Inferior parietal cortex (tissue), 1 donor: ENCODE results near the gene STK10.
A peak's percentile ranks its signal among the peaks of the same experiment; 100 is the strongest.

Source experiments
- DNase-seq: peaks from one replicate; pipeline ENCODE4 v3.0.0-alpha.2; 2016; ENCODE audit errors: extremely low spot score

The STK10 gene

DNA sequence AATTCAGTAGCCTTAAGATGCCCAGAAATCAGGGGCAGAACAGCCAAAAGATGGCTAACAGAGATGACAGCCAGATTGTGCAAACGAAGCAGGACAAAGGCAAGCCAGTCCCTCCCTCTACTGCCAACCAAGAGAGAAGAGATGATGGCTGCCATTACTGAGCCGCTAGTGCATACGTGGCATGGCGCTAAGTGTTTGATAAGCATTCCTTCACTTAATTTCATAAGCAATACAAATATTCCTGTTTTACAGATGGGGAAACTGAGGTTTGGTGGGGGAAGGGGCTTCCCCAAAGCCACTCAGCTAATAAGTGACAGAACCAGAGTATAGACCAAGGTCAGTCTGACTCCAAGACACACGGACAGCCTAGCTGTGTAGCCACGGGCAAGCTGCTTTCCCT, 44.1 kb downstream of the STK10 start:
- DNase-seq: no peak

DNA sequence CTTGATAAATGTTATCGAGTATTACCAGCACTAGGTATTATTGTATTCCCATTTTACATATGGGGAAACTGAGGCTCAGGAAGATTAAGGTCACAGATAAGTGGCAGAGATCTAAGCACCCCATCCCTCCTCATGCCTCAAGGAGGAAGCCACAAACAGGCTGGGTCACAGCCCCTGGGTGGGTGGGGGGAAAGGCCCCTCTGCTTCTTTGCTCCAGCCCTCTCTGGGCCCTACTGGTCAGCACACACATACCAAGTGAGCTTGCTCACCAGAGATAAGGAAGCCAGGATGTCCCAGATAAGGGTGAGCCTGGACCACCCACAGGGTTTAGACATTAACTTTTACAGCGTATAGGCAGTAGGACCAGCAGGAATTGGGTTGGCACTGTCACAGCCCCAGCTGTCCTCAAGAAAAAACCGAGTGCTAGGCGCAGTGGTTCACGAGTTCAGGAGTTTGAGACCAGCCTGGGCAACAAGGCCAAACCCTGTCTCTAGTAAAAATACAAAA, 45.3 kb downstream of the STK10 start:
- no peak for DNase-seq

- no peak for DNase-seq
Measured at GRCh38 chr5:172141949-172142319, 46.1 kb downstream of the STK10 start.

DNA sequence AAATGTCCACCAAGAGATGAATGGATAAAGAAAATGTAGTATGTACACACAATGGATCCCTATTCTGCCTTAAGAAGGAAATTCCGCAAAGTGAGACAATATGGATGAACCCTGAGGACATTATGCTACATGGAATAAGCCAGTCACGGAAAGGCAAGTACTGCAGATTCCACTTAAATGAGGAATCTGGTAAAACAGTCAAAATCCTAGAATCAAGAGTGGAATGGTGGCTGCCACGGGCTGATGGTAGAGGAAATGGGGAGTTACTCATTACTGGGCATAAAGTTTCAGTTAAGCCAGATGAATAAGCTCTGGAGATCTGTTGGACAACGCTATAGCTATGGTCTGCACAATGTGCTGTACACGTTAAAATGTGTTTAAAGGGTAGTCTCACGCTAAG, 47.2 kb downstream of the STK10 start:
- no peak for DNase-seq

DNA sequence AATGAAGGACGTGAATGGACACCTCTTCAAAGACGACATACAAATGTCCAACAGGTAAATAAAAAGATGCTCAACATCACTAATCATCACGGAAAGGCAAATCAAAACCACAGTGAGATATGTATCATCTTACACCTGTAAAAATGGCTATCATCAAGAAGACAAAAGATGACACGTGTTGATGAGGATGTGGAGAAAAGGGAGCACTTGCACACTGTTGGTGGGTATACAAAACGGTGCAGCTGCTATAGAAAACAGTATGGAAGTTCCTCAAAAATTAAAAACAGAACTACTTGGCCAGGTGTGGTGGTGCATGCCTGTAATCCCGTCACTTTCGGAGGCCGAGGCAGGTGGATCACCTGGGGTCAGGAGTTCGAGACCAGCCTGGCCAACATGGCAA, 47.9 kb downstream of the STK10 start:
- no peak for DNase-seq

DNA sequence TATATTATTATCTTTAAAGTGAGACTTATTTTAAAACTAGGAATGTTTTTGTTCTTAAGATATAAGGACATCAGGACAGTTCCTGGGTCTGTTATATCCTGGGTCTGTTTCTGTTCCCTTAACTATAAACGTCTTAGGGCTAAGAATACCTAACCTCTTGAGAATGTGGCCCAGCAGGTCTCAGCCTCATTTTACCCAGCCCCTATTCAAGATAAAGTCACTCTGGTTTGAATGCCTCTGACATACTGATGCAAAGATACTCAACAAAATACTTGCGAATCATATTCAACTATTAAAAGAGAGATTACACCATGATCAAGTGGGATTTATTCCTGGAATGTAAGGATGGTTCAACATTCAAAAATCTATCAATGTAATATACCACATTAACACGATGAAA, 51.0 kb downstream of the STK10 start:
- DNase-seq: no peak

DNA sequence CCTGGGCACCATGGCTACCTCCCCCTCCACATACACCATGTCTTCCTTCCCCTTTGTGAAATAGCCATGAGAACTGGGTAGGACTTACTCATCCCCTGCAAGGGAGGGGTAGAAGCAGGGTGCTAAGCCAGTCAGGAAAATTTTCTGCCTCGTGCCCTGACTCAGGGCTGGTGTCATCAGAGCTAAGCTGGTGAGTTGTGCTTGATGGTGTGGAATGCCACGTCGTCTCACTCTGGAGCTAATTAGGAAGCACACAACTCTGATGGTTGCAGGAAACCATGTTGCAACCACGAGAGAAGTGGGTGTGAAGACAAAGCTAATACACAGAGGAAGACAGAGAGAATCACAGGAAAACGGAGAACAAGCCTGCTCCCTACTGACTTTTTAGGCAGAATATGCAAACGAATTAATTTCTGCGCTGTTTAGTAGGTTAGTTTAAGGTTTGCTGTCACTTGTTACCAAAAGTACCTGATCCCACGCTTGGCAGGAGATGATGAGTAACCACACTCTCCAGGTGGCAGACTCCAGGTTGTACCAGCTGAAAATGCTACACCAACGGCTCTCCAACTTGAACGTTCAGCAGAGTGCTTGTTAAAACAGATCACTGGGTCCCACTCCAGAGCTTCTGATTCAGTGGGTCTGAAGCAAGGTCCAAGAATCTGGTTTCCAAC, 54.5 kb downstream of the STK10 start:
- DNase-seq: no peak

DNA sequence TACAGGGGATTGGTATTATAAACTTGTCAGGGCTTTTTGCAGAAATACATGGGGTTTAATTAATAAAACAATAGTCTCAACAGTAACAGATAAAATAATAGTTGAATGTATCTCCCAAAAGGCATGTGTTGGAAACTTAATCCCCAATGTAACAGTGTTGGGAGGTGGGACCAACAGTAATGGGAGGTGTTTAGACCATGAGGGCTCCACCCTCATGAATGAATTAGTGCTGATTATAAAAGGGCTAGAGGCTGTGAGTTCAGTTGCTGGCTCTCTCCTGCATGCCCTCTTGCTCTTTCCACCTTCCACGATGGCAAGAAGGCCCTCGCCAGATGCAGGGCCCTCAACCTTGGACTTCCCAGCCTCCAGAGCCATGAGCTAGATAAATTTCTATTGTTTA, 56.3 kb downstream of the STK10 start:
- DNase-seq: no peak

DNA sequence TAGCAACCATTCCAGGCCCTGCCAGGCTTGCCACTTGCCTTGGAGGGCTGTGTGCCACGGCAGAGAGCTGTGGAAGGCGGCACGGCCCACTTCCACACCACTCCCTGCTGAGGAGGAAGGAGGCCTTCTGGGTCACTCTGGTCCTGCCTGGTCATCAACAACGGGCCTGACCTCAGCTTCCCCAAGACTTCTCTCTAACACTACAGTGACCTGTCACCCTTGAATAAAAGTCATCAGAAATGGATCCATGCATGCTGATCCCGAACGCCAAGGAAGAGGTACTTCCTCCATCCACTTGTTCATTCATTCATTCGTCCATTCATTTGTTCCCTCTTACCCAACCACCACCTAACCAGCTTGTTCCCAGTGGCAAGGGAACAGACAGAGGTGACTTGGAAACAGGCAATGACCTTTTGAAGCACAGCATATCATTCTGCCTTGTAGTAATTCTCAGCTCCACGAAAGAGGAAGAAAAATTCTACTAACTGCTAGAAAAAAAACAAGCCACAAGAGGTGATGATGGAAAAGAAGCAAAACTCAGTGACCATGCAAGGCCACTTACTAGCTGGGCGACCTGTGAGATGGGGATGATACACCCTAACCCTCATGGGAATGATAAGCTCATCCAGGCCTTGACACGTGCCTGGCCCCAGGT, 58.6 kb downstream of the STK10 start:
- DNase-seq: no peak

DNA sequence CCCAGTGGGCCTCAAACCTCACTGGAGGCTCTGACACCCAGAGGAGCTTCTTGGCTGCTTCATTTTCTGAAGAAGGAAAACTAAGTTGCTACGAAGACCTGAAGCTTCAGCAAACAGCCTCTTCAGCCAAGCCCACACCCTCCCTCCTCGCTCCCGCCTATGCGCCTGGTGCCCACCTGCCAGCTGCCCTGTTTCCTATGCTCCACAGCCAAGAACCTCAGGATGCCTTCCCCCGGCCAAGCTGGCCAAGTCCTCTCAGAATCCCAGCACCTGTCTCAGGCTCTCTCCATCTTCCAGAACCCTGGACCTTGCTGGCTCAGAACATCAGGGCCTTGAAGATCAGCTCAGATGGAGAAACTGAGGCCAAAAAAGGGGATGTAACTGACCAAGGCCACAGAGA, 60.4 kb downstream of the STK10 start:
- DNase-seq: no peak

DNA sequence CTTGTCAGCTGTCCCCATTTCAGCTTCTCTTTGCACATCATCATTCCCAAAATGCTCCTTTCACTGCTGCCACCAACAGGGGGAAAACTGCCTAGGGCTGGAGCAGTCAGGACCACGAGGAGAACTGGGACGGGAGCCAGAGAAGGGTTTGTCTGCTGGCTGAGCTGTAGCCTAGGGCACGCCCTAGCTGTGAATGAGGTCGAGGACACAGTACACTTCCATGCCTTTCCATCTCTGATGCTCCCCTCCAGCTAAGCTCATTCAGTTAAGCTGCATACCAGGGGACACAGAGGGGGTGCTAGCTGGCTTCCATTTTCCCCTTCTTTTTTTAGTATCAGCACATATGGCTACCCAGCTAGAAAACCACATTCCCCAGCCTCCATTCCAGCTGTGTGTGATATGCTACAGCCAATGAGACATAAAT, 64.7 kb downstream of the STK10 start:
- DNase-seq: peak; percentile 62

DNA sequence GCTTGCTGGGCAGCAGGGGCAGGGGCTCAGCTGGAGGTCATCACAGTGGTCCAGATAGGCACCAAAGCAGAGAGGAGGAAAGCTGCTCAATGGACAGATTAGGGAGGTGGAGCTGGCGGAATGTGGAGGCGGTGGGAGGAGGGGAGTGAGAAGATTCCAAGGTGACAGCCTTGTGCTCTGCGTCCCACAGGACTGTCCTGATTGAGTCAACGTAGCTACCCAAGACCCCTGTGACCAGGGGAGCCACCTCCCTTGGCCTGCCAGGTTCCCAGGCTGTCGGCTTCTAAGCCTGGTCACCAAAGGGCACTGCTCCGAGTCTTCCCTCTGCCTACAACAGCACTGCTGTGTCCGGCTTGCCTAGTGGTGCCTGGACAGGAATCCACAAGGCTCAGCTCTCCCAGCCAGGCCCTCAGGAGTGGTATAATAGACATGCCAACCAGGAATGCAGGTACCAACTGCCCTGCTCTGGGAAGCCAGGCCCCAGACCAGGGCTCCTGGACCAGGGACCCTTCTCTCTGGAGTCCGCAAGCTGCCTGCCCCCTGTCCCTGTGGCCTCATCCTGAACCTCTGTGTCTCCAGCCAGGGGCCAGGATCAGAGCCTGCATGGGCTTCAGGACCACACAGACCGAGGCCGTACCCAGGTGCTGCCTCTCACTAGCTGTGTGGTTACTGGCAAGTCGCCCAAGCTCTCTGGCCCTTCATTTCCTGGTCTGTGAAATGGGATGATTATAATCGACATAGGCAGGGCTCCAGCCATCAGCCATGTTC, 67.9 kb downstream of the STK10 start:
- no peak for DNase-seq

- DNase-seq: no peak
Measured at GRCh38 chr5:172118891-172119290, 69.1 kb downstream of the STK10 start.

GRCh38 chr5:172117977-172118701, 69.9 kb downstream of the STK10 start:
- DNase-seq: no peak

GRCh38 chr5:172115541-172115982, 72.5 kb downstream of the STK10 start:
- no peak for DNase-seq

DNA sequence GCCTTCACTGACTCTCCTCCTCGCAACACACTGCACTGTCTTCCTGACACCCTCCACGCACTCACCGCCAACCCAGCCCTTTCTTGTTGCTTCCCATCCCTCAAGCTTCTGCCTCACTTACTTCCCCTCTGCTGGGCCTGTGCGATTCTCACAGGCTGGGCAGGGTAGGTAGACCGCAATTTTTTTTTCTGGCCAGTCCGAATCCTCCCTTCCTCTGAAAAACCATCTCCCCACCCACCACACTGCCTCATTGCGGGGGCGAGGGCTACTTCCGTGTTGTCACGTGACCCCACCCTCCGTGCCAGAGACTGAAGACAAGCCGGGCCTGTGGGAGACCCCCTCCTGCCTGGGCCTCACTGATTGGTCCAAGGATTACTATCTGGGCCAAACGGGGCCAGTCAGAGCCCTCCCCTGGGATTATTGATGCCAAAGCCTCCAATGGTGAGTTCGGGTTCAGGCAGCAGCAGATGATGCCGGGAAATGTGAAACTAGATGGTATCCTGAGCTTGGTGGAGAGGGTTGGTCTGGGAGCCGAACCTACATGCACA, 73.1 kb downstream of the STK10 start:
- DNase-seq: no peak

GRCh38 chr5:172113036-172113435, 75.0 kb downstream of the STK10 start:
- DNase-seq: no peak

GRCh38 chr5:172111852-172112225, 76.2 kb downstream of the STK10 start:
- no peak for DNase-seq

GRCh38 chr5:172110921-172111851, 76.8 kb downstream of the STK10 start:
- no peak for DNase-seq

DNA sequence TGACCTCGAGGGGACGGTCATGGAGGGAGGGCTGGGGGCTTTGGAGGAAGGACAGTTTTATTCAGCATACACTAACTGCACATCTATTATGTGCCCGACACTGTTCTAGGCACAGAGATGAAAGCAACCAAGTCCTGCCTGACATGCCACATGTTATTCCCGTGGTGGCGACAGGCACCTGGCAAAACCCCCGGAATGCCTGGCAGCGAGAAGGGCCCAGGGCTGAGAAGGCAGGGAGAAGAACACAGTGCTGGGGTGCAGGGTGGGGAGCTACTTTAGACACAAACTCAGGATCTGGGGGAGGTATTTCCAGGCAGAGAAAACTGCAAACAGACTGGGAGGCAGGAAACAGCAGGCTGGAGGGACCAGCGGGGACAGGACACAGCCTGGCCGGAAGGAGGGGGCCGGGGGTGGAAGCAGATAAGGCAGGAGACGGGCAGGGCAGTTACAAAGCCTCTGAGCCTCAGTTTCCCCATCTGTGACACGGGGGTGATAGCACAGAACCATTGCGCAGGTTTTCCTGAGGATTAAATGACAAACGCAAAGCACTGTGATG, 77.7 kb downstream of the STK10 start:
- DNase-seq: no peak
